Measurements from ENCODE around the gene MYRF. TPM values are rescaled to one million over a fixed set of nuclear protein-coding genes. Genes with fewer than 3 reads are reported as not detected.

Gene MYRF
- total RNA-seq, 2 donors from 2014 or later: 1.2 to 5.9 TPM

- no peak for ATAC-seq (replicated peaks)
- H3K27ac Mint-ChIP-seq: no peak overlapping the region
- no peaks in the 10 kb centered on the region for H3K36me3 Mint-ChIP-seq (ENCODE audit: low read depth)
- no peaks in the 10 kb centered on the region for H3K27me3 Mint-ChIP-seq
- H3K4me1 Mint-ChIP-seq: no peaks in the 10 kb centered on the region
- H3K4me3 Mint-ChIP-seq: peak overlapping the region; percentile 52
- H3K9me3 Mint-ChIP-seq: no peaks in the 10 kb centered on the region
Observed at GRCh38 chr11:61778357-61778886, 26.0 kb downstream of the MYRF start.

- H3K27me3 Mint-ChIP-seq: no peaks in the 10 kb centered on the region
- H3K4me1 Mint-ChIP-seq: no peaks in the 10 kb centered on the region
- H3K36me3 Mint-ChIP-seq (ENCODE audit: low read depth): peaks cover under 1% of the 10 kb centered on the region
- no peak for ATAC-seq (replicated peaks)
- H3K4me3 Mint-ChIP-seq: no peak overlapping the region
- H3K27ac Mint-ChIP-seq: no peak overlapping the region
- no peaks in the 10 kb centered on the region for H3K9me3 Mint-ChIP-seq
Observed at GRCh38 chr11:61778920-61779650, 26.6 kb downstream of the MYRF start.

GRCh38 chr11:61779666-61780525, 27.5 kb downstream of the MYRF start:
- no peaks in the 10 kb centered on the region for H3K27me3 Mint-ChIP-seq
- H3K4me3 Mint-ChIP-seq: no peak overlapping the region
- no peaks in the 10 kb centered on the region for H3K4me1 Mint-ChIP-seq
- ATAC-seq (replicated peaks): no peak
- H3K36me3 Mint-ChIP-seq (ENCODE audit: low read depth): peaks cover 9% of the 10 kb centered on the region
- H3K27ac Mint-ChIP-seq: no peak overlapping the region
- H3K9me3 Mint-ChIP-seq: no peaks in the 10 kb centered on the region

GRCh38 chr11:61780581-61781162, 28.2 kb downstream of the MYRF start:
- H3K27me3 Mint-ChIP-seq: no peaks in the 10 kb centered on the region
- H3K36me3 Mint-ChIP-seq (ENCODE audit: low read depth): peaks cover 16% of the 10 kb centered on the region
- ATAC-seq (replicated peaks): no peak
- H3K4me1 Mint-ChIP-seq: no peaks in the 10 kb centered on the region
- no peaks in the 10 kb centered on the region for H3K9me3 Mint-ChIP-seq
- no peak overlapping the region for H3K4me3 Mint-ChIP-seq
- no peak overlapping the region for H3K27ac Mint-ChIP-seq

GRCh38 chr11:61781585-61781984, 29.1 kb downstream of the MYRF start:
- Mint-ChIP-seq H3K36me3 (ENCODE audit: low read depth) (peaks cover 25% of the 10 kb centered on the region), H3K27me3 (no peaks in the 10 kb centered on the region), H3K9me3 (no peaks in the 10 kb centered on the region), H3K27ac (no peak overlapping the region), H3K4me3 (no peak overlapping the region), H3K4me1 (no peaks in the 10 kb centered on the region)
- ATAC-seq (replicated peaks): no peak

- Mint-ChIP-seq H3K4me3 (no peak overlapping the region), H3K4me1 (no peaks in the 10 kb centered on the region), H3K27ac (no peak overlapping the region), H3K27me3 (no peaks in the 10 kb centered on the region), H3K36me3 (ENCODE audit: low read depth) (peaks cover 33% of the 10 kb centered on the region), H3K9me3 (no peaks in the 10 kb centered on the region)
- ATAC-seq (replicated peaks): no peak
Observed at GRCh38 chr11:61782299-61782698, 29.9 kb downstream of the MYRF start.

- Mint-ChIP-seq H3K4me3 (no peak overlapping the region), H3K27ac (no peak overlapping the region), H3K4me1 (no peaks in the 10 kb centered on the region), H3K27me3 (no peaks in the 10 kb centered on the region), H3K9me3 (no peaks in the 10 kb centered on the region), H3K36me3 (ENCODE audit: low read depth) (peaks cover 38% of the 10 kb centered on the region)
- ATAC-seq (replicated peaks): no peak
Observed at GRCh38 chr11:61782841-61783240, 30.4 kb downstream of the MYRF start.

- H3K27me3 Mint-ChIP-seq: no peaks in the 10 kb centered on the region
- H3K4me3 Mint-ChIP-seq: no peak overlapping the region
- peaks cover 49% of the 10 kb centered on the region for H3K36me3 Mint-ChIP-seq (ENCODE audit: low read depth)
- no peaks in the 10 kb centered on the region for H3K9me3 Mint-ChIP-seq
- no peaks in the 10 kb centered on the region for H3K4me1 Mint-ChIP-seq
- no peak for ATAC-seq (replicated peaks)
- H3K27ac Mint-ChIP-seq: no peak overlapping the region
Observed at GRCh38 chr11:61783717-61784505, 31.5 kb downstream of the MYRF start.

- peak overlapping the region; percentile 19 for H3K27ac Mint-ChIP-seq
- peaks cover 54% of the 10 kb centered on the region for H3K36me3 Mint-ChIP-seq (ENCODE audit: low read depth)
- ATAC-seq (replicated peaks): no peak
Observed at GRCh38 chr11:61784506-61784805, 32.0 kb downstream of the MYRF start.

GRCh38 chr11:61785837-61786402, 33.5 kb downstream of the MYRF start:
- no peak overlapping the region for H3K27ac Mint-ChIP-seq
- no peaks in the 10 kb centered on the region for H3K27me3 Mint-ChIP-seq
- ATAC-seq (replicated peaks): no peak
- no peak overlapping the region for H3K4me3 Mint-ChIP-seq
- H3K9me3 Mint-ChIP-seq: no peaks in the 10 kb centered on the region
- peaks cover 9% of the 10 kb centered on the region for H3K4me1 Mint-ChIP-seq
- H3K36me3 Mint-ChIP-seq (ENCODE audit: low read depth): peaks cover 69% of the 10 kb centered on the region

More at GRCh38 chr11:61784506-61784805, 32.0 kb downstream of the MYRF start:
- H3K4me3 Mint-ChIP-seq: no peak overlapping the region
- H3K9me3 Mint-ChIP-seq: no peaks in the 10 kb centered on the region
- H3K27me3 Mint-ChIP-seq: no peaks in the 10 kb centered on the region
- peaks cover under 1% of the 10 kb centered on the region for H3K4me1 Mint-ChIP-seq

- no peaks in the 10 kb centered on the region for H3K27me3 Mint-ChIP-seq
- no peak overlapping the region for H3K4me3 Mint-ChIP-seq
- H3K4me1 Mint-ChIP-seq: peaks cover 15% of the 10 kb centered on the region
- H3K9me3 Mint-ChIP-seq: no peaks in the 10 kb centered on the region
- H3K27ac Mint-ChIP-seq: no peak overlapping the region
- no peak for ATAC-seq (replicated peaks)
- H3K36me3 Mint-ChIP-seq (ENCODE audit: low read depth): peaks cover 88% of the 10 kb centered on the region
Observed at GRCh38 chr11:61787928-61788491, 35.6 kb downstream of the MYRF start.

GRCh38 chr11:61791737-61792309, 39.4 kb downstream of the MYRF start:
- Mint-ChIP-seq H3K27ac (peak overlapping the region; percentile 98), H3K4me3 (peak overlapping the region; percentile 88), H3K36me3 (ENCODE audit: low read depth) (peaks cover 92% of the 10 kb centered on the region), H3K9me3 (no peaks in the 10 kb centered on the region), H3K27me3 (no peaks in the 10 kb centered on the region), H3K4me1 (peaks cover 15% of the 10 kb centered on the region)
- peak; percentile 57 for ATAC-seq (replicated peaks)

- no peaks in the 10 kb centered on the region for H3K27me3 Mint-ChIP-seq
- peak; percentile 91 for ATAC-seq (replicated peaks)
Observed at GRCh38 chr11:61792310-61793082, 40.1 kb downstream of the MYRF start, which contains the start of the genes FEN1 and TMEM258. FEN1 (plus strand) TSS chr11:61792911; CDS start chr11:61795362, 2,451 bp downstream. TMEM258 (minus strand) TSS chr11:61792599; CDS start chr11:61792558, 41 bp downstream.

More at GRCh38 chr11:61792310-61793082, 40.1 kb downstream of the MYRF start, which contains the start of the genes FEN1 and TMEM258:
- Mint-ChIP-seq H3K4me3 (peak within 1 kb of the TSS; percentile 88), H3K4me1 (peaks cover 21% of the 10 kb centered on the region), H3K27ac (peak within 1 kb of the TSS; percentile 98), H3K36me3 (ENCODE audit: low read depth) (peaks cover 92% of the 10 kb centered on the region), H3K9me3 (no peaks in the 10 kb centered on the region)

Measured in activated T-helper 17 cell treated with anti-CD3 and anti-CD28 coated beads, Interleukin-2, amount 50 U/mL, for 72 hours (primary cell).